Measurements from ENCODE around the gene SAFB.

SAFB gene

GRCh38 chr19:5666921-5667610, 44.2 kb downstream of the SAFB start:
- no peak for DNase-seq (ENCODE audit: low read depth, low spot score)

- peak; percentile 48 for DNase-seq (ENCODE audit: low read depth, low spot score)
Measured at GRCh38 chr19:5667751-5668271, 44.9 kb downstream of the SAFB start.

GRCh38 chr19:5669212-5669611, 46.3 kb downstream of the SAFB start:
- no peak for DNase-seq (ENCODE audit: low read depth, low spot score)

- DNase-seq (ENCODE audit: low read depth, low spot score) = no peak
Measured at GRCh38 chr19:5671600-5671999, 48.7 kb downstream of the SAFB start.

- no peak for DNase-seq (ENCODE audit: low read depth, low spot score)
Measured at GRCh38 chr19:5672708-5673459, 50.0 kb downstream of the SAFB start.

GRCh38 chr19:5673752-5674151, 50.9 kb downstream of the SAFB start:
- no peak for DNase-seq (ENCODE audit: low read depth, low spot score)

- no peak for DNase-seq (ENCODE audit: low read depth, low spot score)
Measured at GRCh38 chr19:5674714-5675113, 51.8 kb downstream of the SAFB start.

GRCh38 chr19:5676105-5676771, 53.4 kb downstream of the SAFB start:
- no peak for DNase-seq (ENCODE audit: low read depth, low spot score)

GRCh38 chr19:5676772-5677105, 53.9 kb downstream of the SAFB start:
- no peak for DNase-seq (ENCODE audit: low read depth, low spot score)

GRCh38 chr19:5677136-5677535, 54.3 kb downstream of the SAFB start:
- DNase-seq (ENCODE audit: low read depth, low spot score) = no peak

- no peak for DNase-seq (ENCODE audit: low read depth, low spot score)
Measured at GRCh38 chr19:5677580-5677979, 54.7 kb downstream of the SAFB start.

- no peak for DNase-seq (ENCODE audit: low read depth, low spot score)
Measured at GRCh38 chr19:5678071-5678718, 55.3 kb downstream of the SAFB start.

- DNase-seq (ENCODE audit: low read depth, low spot score) = no peak
Measured at GRCh38 chr19:5679289-5680083, 56.6 kb downstream of the SAFB start.

- DNase-seq (ENCODE audit: low read depth, low spot score) = no peak
Measured at GRCh38 chr19:5680084-5680436, 57.2 kb downstream of the SAFB start.

- DNase-seq (ENCODE audit: low read depth, low spot score) = peak; percentile 97
Measured at GRCh38 chr19:5680437-5681368, 57.8 kb downstream of the SAFB start, which contains the start of the genes HSD11B1L and MICOS13. Gene HSD11B1L (plus strand): TSS chr19:5681027. CDS start chr19:5684833, 3,806 bp downstream. Gene MICOS13 (minus strand): TSS chr19:5680516. CDS start chr19:5680486, 30 bp downstream.

- DNase-seq (ENCODE audit: low read depth, low spot score) = no peak
Measured at GRCh38 chr19:5681391-5682106, 58.7 kb downstream of the SAFB start.

GRCh38 chr19:5682107-5682482, 59.2 kb downstream of the SAFB start:
- no peak for DNase-seq (ENCODE audit: low read depth, low spot score)

GRCh38 chr19:5683177-5683886, 60.4 kb downstream of the SAFB start:
- DNase-seq (ENCODE audit: low read depth, low spot score) = no peak
